Vagina (tissue), 2 donors: ENCODE measurements around the gene FRS3.

Experiments
- CTCF ChIP-seq, 3 experiments: fragments of 450-650 bp in 2 of 3; fragments of 200-600 bp in 1 of 3; sonication (generic) in 1 of 3; IDR thresholded peaks; one replicate each; pipeline ENCODE4 v1.5.1; 2017 to 2019; ENCODE audit warnings: antibody characterized with exemption in 3 of 3, mild to moderate bottlenecking in 2 of 3, moderate library complexity in 2 of 3
- POLR2AphosphoS5 ChIP-seq, 2 donors: sonication (generic); formaldehyde crosslinking; IDR thresholded peaks; one replicate each; pipeline ENCODE4 v1.9.0; 2017; ENCODE audit warnings: antibody characterized with exemption in 2 of 2, mild to moderate bottlenecking in 2 of 2, low read depth in 1 of 2; ENCODE audit not compliant: insufficient read depth in 1 of 2

GRCh38 chr6:41798901-41799558, 19.3 kb upstream of the FRS3 start:
- TF ChIP-seq CTCF (IDR thresholded peaks at IDR 0.05) = no peak
- no peak for TF ChIP-seq POLR2AphosphoS5 (IDR thresholded peaks at IDR 0.05; ENCODE audit: insufficient read depth in 1 of 2, low read depth in 1 of 2)
